Peyer's patch (tissue), 4 donors: Measurements from ENCODE around the gene SMIM1.

Source experiments
- CTCF ChIP-seq, 6 experiments: fragments of 450-650 bp in 4 of 6; fragments of 200-600 bp in 2 of 6; sonication (generic) in 1 of 6; IDR thresholded peaks; one replicate each; pipeline ENCODE4 v1.5.1; 2017 to 2019; ENCODE audit warnings: antibody characterized with exemption in 6 of 6, mild to moderate bottlenecking in 3 of 6, moderate library complexity in 1 of 6
- POLR2A ChIP-seq, 2 donors: fragments of 450-650 bp; IDR thresholded peaks; one replicate each; pipeline ENCODE4 v1.5.1; 2017; ENCODE audit warnings: antibody characterized with exemption in 2 of 2, mild to moderate bottlenecking in 2 of 2, moderate library complexity in 2 of 2

- TF ChIP-seq CTCF (IDR thresholded peaks at IDR 0.05): no peak
- TF ChIP-seq POLR2A (IDR thresholded peaks at IDR 0.05): no peak
These were observed 25.1 kb upstream of the SMIM1 start for GRCh38 chr1:3747522-3747848.
